ENCODE measurements around the gene HMCN2.

DNA sequence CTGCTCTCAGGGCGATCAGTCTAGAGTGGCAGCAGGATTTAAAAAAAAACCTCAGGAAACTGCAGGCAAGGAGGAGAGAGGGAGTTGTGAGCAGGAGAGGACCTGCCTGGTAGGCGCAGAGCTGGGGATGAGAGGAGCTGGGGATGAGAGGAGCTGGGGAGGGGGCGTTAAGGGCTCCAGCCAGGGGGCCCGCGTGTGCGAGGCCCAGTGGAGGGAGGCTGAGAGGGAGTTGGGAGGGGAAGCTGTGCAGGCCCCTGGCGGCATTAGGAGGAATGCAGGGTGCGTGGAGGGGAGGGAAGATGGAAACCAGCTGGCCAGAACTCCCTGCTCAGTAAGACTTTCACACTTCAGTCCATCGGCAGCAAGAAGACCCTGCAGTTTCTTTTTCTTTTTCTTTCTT is 45.2 kb upstream of the HMCN2 start:
- TF ChIP-seq POLR2A (IDR thresholded peaks at IDR 0.05) (no peak), POLR2AphosphoS5 (IDR thresholded peaks at IDR 0.05) (no peak)
- TF ChIP-seq, protein P1, sequence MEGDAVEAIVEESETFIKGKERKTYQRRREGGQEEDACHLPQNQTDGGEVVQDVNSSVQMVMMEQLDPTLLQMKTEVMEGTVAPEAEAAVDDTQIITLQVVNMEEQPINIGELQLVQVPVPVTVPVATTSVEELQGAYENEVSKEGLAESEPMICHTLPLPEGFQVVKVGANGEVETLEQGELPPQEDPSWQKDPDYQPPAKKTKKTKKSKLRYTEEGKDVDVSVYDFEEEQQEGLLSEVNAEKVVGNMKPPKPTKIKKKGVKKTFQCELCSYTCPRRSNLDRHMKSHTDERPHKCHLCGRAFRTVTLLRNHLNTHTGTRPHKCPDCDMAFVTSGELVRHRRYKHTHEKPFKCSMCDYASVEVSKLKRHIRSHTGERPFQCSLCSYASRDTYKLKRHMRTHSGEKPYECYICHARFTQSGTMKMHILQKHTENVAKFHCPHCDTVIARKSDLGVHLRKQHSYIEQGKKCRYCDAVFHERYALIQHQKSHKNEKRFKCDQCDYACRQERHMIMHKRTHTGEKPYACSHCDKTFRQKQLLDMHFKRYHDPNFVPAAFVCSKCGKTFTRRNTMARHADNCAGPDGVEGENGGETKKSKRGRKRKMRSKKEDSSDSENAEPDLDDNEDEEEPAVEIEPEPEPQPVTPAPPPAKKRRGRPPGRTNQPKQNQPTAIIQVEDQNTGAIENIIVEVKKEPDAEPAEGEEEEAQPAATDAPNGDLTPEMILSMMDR (IDR thresholded peaks at IDR 0.05), result no peak

All from suprapubic skin (tissue), 4 donors.